22Rv1 (cell line): ENCODE results near the gene CCNB1.

Source experiments
- CTCF ChIP-seq: fragments of 450-650 bp; IDR thresholded peaks from 2 replicates; pipeline ENCODE4 v1.5.1; 2017; ENCODE audit warnings: mild to moderate bottlenecking
- ZFX ChIP-seq: fragments of 450-650 bp; IDR thresholded peaks from 2 replicates; pipeline ENCODE4 v1.6.1; 2017; ENCODE audit warnings: antibody characterized with exemption, borderline replicate concordance

- no peak for TF ChIP-seq CTCF
- TF ChIP-seq ZFX, result no peak
Measured at GRCh38 chr5:69148981-69149675, 17.8 kb upstream of the CCNB1 start.
